Heart right ventricle (tissue), 16 donors: ENCODE data around the gene IQGAP1. TPM values are rescaled to one million over a fixed set of nuclear protein-coding genes. Genes with fewer than 3 reads are reported as not detected.
A peak's percentile ranks its signal among the peaks of the same experiment; 100 is the strongest.

Experiments used
- ATAC-seq, 8 donors: fragments of 200-7000 bp; cut with Tn5 transposase; one replicate each; pipeline ENCODE4 v1.9.1; 2020; ENCODE audit warnings: mild to moderate bottlenecking in 8 of 8, moderate library complexity in 8 of 8, moderate number of reproducible peaks in 1 of 8
- DNase-seq, 2 donors: peaks; one replicate each; pipeline ENCODE4 v3.0.0-alpha.2; 2020
- H3K27ac ChIP-seq, 10 donors: fragments of 200-600 bp; sonication (generic) in 2 of 10; one replicate each; pipeline versions ENCODE4 v1.5.0 to v1.8.0; 2020 to 2022; ENCODE audit warnings: mild to moderate bottlenecking in 3 of 10
- H3K27me3 ChIP-seq, 7 donors: fragments of 200-600 bp; one replicate each; pipeline ENCODE4 v1.8.0; 2021 to 2022; ENCODE audit warnings: mild to moderate bottlenecking in 2 of 7
- H3K36me3 ChIP-seq, 9 donors: fragments of 200-600 bp; sonication (generic) in 1 of 9; one replicate each; pipeline versions ENCODE4 v1.5.0 to v1.8.0; 2020 to 2022; ENCODE audit warnings: mild to moderate bottlenecking in 2 of 9
- H3K4me1 ChIP-seq, 9 donors: fragments of 200-600 bp; sonication (generic) in 1 of 9; one replicate each; pipeline versions ENCODE4 v1.5.0 to v1.8.0; 2020 to 2022; ENCODE audit warnings: mild to moderate bottlenecking in 4 of 9
- H3K4me3 ChIP-seq, 10 donors: fragments of 200-600 bp; sonication (generic) in 2 of 10; one replicate each; pipeline versions ENCODE4 v1.5.0 to v1.8.0; 2020 to 2022; ENCODE audit warnings: mild to moderate bottlenecking in 7 of 10, moderate library complexity in 2 of 10
- H3K9me3 ChIP-seq, 11 donors: fragments of 200-600 bp in 10 of 11; sonication (generic) in 2 of 11; one replicate each; pipeline versions ENCODE4 v1.5.0 to v1.8.0; 2013 to 2022; ENCODE audit warnings: mild to moderate bottlenecking in 2 of 11, control low read depth in 1 of 11, moderate library complexity in 1 of 11
- CTCF ChIP-seq, 9 donors: fragments of 200-600 bp; sonication (generic) in 2 of 9; IDR thresholded peaks; one replicate each; pipeline versions ENCODE4 v1.5.0 to v1.8.0; 2021 to 2022; ENCODE audit warnings: antibody characterized with exemption in 9 of 9, mild to moderate bottlenecking in 5 of 9, moderate library complexity in 1 of 9
- WGBS, 2 donors: extraction: QIAGEN DNeasy Blood & Tissue Kit; methylation state at CpG; one replicate each; pipeline ENCODE4 v1.1.7; 2013; ENCODE audit warnings: inconsistent platforms in 1 of 2; 5-methylcytosine and 5-hydroxymethylcytosine counted together
- intact Hi-C, 10 donors: fragments of 100-400 bp; cut with DNase I; formaldehyde crosslinking; loops; one replicate each; pipeline versions ENCODE4 v1.11.1 to v1.14.2; 2022
- polyA plus RNA-seq, 2 donors: library from polyadenylated mRNA; stranded (reverse); fragments of 200-250 nt; gene quantifications; one replicate each; pipeline ENCODE4 v1.2.3, GENCODE V29; 2013
- total RNA-seq, 10 donors: library from RNA; stranded (reverse); fragmentation: NEBNext Ultra II Directional in 3 of 10; extraction: Animal tissue kit (Norgen Biotek cat#: 25700) in 3 of 10; gene quantifications; one replicate each; pipeline versions ENCODE4 v1.2.1 to v1.2.4, GENCODE V29; 2021 to 2023
- donor health status: Arrhythmogenic right ventricular cardiomyopathy.
- donor health status: ischemic (EF 13 %, LVEDD 7.1; RV severe dilation, severe dysfunction).
- donor health status: healthy with polysubstance abuse.
- donor health status: DM: no; HTN: yes; CAD: no.
- donor health status: DM: no; HTN: no; CAD: no.
- donor health status: ischemic (EF 25% LVEDD 6.9; RV normal size, moderate dysfunction).
- donor health status: ischemic (EF 25% LVEDD 5.7; RV mildly dilated, moderate dysfunction).
- donor health status: healthy.
- donor health status: DM: yes; HTN: yes; CAD: no.
- donor health status: Ischemic cardiomyopathy.
- donor health status: ischemic (EF 35%, LVEDD 5.7; RV mildly dilated, moderate dysfunction).
- donor health status: nonischemic (EF 11% LVEDD 7.7; RV severe dilation, severe dysfunction).
- donor health status: DM: yes; HTN: yes; CAD: no.
- donor health status: PGD.
- donor health status: ischemic (EF 29% LVEDD 5.4; RV normal size, mild dysfunction).
- donor health status: nonischemic (EF 23%, LVEDD 6.1; RV moderate dilation, normal function).

The IQGAP1 gene
- total and polyA plus RNA-seq, 12 donors, result 28.6 to 81.7 (median 35.0) TPM

DNA sequence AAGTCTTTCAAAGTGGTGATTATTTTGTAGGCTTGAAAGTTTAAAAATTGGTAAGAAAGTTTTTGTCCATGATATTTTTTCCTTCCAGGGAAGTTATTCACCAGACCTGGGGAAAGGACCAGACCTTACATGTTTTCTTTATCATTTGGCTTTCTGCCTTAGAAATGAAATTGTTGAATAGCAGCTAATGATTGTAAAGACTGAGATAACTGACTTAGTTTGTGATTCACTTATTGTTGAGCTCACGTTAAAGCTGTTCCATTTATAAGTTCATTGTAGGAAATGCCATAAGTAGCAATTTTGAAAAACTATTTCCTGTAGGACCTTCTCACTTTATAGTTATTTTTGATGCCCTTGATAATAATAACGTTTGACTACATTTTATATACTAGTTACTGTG lies 51.9 kb downstream of the IQGAP1 start:
- DNase-seq, result no peak
- H3K9me3 ChIP-seq, result no peaks in the 10 kb centered on the region
- WGBS, 2 donors, result 14 to 18% methylated on average over 2 of the region's 2 CpGs
- TF ChIP-seq CTCF (IDR thresholded peaks at IDR 0.05), result no peak
- H3K36me3 ChIP-seq, result peaks cover 0 to 97% (median 30%) of the 10 kb centered on the region in 9 donors
- intact Hi-C loops, result no loop called here
- no peak overlapping the region for H3K4me3 ChIP-seq
- peak overlapping the region in 3 of 10 donors; percentile 17 to 22 (median 22) for H3K27ac ChIP-seq
- no peak for ATAC-seq
- H3K4me1 ChIP-seq, result peaks cover 0 to 52% (median 32%) of the 10 kb centered on the region in 9 donors
- no peaks in the 10 kb centered on the region for H3K27me3 ChIP-seq

- Histone ChIP-seq H3K4me3 (no peak overlapping the region), H3K4me1 (peaks cover 0 to 41% (median 24%) of the 10 kb centered on the region in 9 donors), H3K27me3 (no peaks in the 10 kb centered on the region), H3K27ac (peak overlapping the region in 3 of 10 donors; percentile 14 to 22 (median 15)), H3K36me3 (peaks cover 0 to 98% (median 36%) of the 10 kb centered on the region in 9 donors), H3K9me3 (no peaks in the 10 kb centered on the region)
- no peak for ATAC-seq
- DNase-seq, result no peak
- WGBS, 2 donors, result 71 to 84% methylated on average over 3 of the region's 3 CpGs
- intact Hi-C loops, result no loop called here
- TF ChIP-seq CTCF (IDR thresholded peaks at IDR 0.05), result no peak
Measured at GRCh38 chr15:90441027-90441426, 53.0 kb downstream of the IQGAP1 start.

- Histone ChIP-seq H3K9me3 (no peaks in the 10 kb centered on the region), H3K27ac (no peak overlapping the region), H3K27me3 (no peaks in the 10 kb centered on the region), H3K36me3 (peaks cover 0 to 99% (median 31%) of the 10 kb centered on the region in 9 donors), H3K4me1 (peaks cover 0 to 34% (median 18%) of the 10 kb centered on the region in 9 donors), H3K4me3 (no peak overlapping the region)
- no peak for DNase-seq
- no peak for ATAC-seq
- 85 to 86% methylated on average over 5 of the region's 5 CpGs for WGBS, 2 donors
- no peak for TF ChIP-seq CTCF (IDR thresholded peaks at IDR 0.05)
- intact Hi-C loops, result no loop called here
Measured at GRCh38 chr15:90442423-90442822, 54.4 kb downstream of the IQGAP1 start.

DNA sequence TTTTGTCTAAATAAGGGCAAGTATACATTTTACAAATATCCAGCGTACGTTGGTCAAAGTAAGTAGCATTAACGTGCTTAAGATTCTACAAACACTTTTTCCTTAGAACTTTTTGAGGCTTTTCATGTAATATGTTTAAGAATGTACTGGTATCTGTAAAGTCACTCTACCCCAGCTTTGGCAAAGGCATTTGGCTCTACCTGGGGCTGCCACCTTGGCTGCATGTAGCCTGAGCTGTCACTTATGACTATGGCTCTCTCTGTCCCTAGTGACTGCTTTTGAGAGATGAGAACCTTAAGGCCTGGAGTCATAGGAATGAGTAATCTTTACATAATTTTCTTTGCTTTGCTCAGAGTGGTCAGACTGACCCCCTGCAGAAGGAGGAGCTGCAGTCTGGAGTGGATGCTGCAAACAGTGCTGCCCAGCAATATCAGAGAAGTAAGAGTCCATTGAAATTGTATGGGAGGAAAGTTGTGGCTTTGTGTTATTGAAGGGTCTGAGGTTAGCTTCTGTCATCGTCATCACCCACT lies 61.2 kb downstream of the IQGAP1 start:
- Histone ChIP-seq H3K27ac (no peak overlapping the region), H3K9me3 (no peaks in the 10 kb centered on the region), H3K27me3 (no peaks in the 10 kb centered on the region), H3K4me1 (peaks cover 0 to 5% (median 0%) of the 10 kb centered on the region in 9 donors), H3K36me3 (peaks cover 0 to 100% (median 63%) of the 10 kb centered on the region in 9 donors), H3K4me3 (no peak overlapping the region)
- TF ChIP-seq CTCF (IDR thresholded peaks at IDR 0.05), result no peak
- ATAC-seq (no peak), DNase-seq (no peak)
- 92 to 96% methylated on average over 4 of the region's 4 CpGs for WGBS, 2 donors
- intact Hi-C loops, result no loop called here
